Endothelial cell of umbilical vein (primary cell): ENCODE data around the gene DLG5. TPM values are rescaled to one million over a fixed set of nuclear protein-coding genes. Genes with fewer than 3 reads are reported as not detected.

ENCODE experiments used
- BruUV-seq: library from RNA; stranded (reverse); fragments of 400-500 nt; replicated peaks from 2 replicates; lab custom pipeline; 2021; lab: Mats Ljungman, UMichigan
- CTCF ChIA-PET: fragments of 300-600, 350-600 bp; sonication (Branson Sonifier 250); formaldehyde crosslinking; loops from one replicate; lab custom pipeline; 2021; ENCODE audit warnings: antibody characterized with exemption, inconsistent platforms; lab: Charles Lee
- POLR2A ChIA-PET: fragments of 300-600, 350-600 bp; sonication (Branson Sonifier 250); formaldehyde crosslinking; loops from one replicate; lab custom pipeline; 2021; ENCODE audit warnings: antibody characterized with exemption, inconsistent platforms; lab: Charles Lee
- DNase-seq: peaks from one replicate; pipeline ENCODE4 v3.0.0-alpha.2; 2011; ENCODE audit warnings: low read depth, low spot score
- FAIRE-seq: peaks from 2 replicates; lab custom pipeline; 2011; peaks lifted over from hg19 to GRCh38; lab: Jason Lieb, UNC
- H2AFZ ChIP-seq: 2 replicates; pipeline ENCODE4 v1.6.0; 2012; ENCODE audit warnings: low read depth, low read length, control low read depth, inconsistent platforms
- H3K27ac ChIP-seq: 2 replicates; pipeline ENCODE4 v1.5.1; 2011; ENCODE audit warnings: low read depth, mild to moderate bottlenecking, control low read depth, low read length, moderate library complexity; ENCODE audit not compliant: insufficient read depth
- H3K27me3 ChIP-seq, 2 experiments: 2 replicates each; pipeline versions ENCODE4 v1.6.0 to v1.6.1; 2011; ENCODE audit warnings: low read length in 2 of 2, mixed read lengths in 1 of 2; ENCODE audit not compliant: control insufficient read depth in 2 of 2, insufficient read depth in 2 of 2
- H3K36me3 ChIP-seq, 2 experiments: 2 replicates in 1 of 2; 3 replicates in 1 of 2; pipeline ENCODE4 v1.5.1; 2011; ENCODE audit warnings: low read length in 2 of 2, mild to moderate bottlenecking in 1 of 2, moderate library complexity in 1 of 2; ENCODE audit not compliant: control insufficient read depth in 2 of 2, insufficient read depth in 2 of 2; ENCODE audit errors: extremely low read depth in 1 of 2
- H3K4me1 ChIP-seq: 3 replicates; pipeline ENCODE4 v1.5.1; 2011; ENCODE audit warnings: mild to moderate bottlenecking, low read length; ENCODE audit not compliant: control insufficient read depth, insufficient read depth; ENCODE audit errors: extremely low read depth
- H3K4me2 ChIP-seq: 2 replicates; pipeline ENCODE4 v1.6.1; 2011; ENCODE audit warnings: low read length, control low read depth, mixed read lengths; ENCODE audit not compliant: insufficient read depth
- H3K4me3 ChIP-seq, 3 experiments: fragments of 200-600 bp in 1 of 3; sonication (generic), shearing (Covaris generic) in 1 of 3; replicated peaks in 1 of 3; 2 replicates each; pipeline ENCODE4 v1.5.1; 2011 to 2016; ENCODE audit warnings: control low read depth in 3 of 3, low read length in 3 of 3, mild to moderate bottlenecking in 2 of 3, inconsistent platforms in 1 of 3, low read depth in 1 of 3, moderate library complexity in 1 of 3; ENCODE audit not compliant: insufficient read depth in 1 of 3
- H3K79me2 ChIP-seq: 2 replicates; pipeline ENCODE4 v1.6.0; 2012; ENCODE audit warnings: low read length, inconsistent platforms; ENCODE audit not compliant: control insufficient read depth, insufficient read depth
- H3K9ac ChIP-seq: replicated peaks from 2 replicates; pipeline ENCODE3; 2011; ENCODE audit warnings: low read length, control low read depth; ENCODE audit not compliant: insufficient read depth; ENCODE audit errors: extremely low read depth
- H3K9me1 ChIP-seq: replicated peaks from 3 replicates; pipeline ENCODE4 v1.6.0; 2011; ENCODE audit warnings: mild to moderate bottlenecking, low read length; ENCODE audit not compliant: control insufficient read depth, insufficient read depth; ENCODE audit errors: extremely low read depth
- H3K9me3 ChIP-seq: replicated peaks from 2 replicates; pipeline ENCODE4 v1.5.1; 2012; ENCODE audit warnings: low read length, inconsistent platforms; ENCODE audit not compliant: control insufficient read depth, insufficient read depth
- H4K20me1 ChIP-seq: replicated peaks from 2 replicates; pipeline ENCODE3; 2011; ENCODE audit warnings: mild to moderate bottlenecking, low read length; ENCODE audit not compliant: control insufficient read depth, insufficient read depth; ENCODE audit errors: extremely low read depth
- CTCF ChIP-seq, 2 donors: IDR thresholded peaks; 1 replicate in 1 of 2; 2 replicates in 1 of 2; pipeline ENCODE4 v1.5.1; 2011; ENCODE audit warnings: low read length in 2 of 2, mild to moderate bottlenecking in 2 of 2, moderate library complexity in 2 of 2, control low read depth in 1 of 2, inconsistent platforms in 1 of 2, low read depth in 1 of 2; ENCODE audit not compliant: insufficient read depth in 1 of 2; ENCODE audit errors: extremely low read depth in 1 of 2
- EZH2 ChIP-seq: IDR thresholded peaks from 2 replicates; pipeline ENCODE4 v1.6.1; 2012; ENCODE audit warnings: borderline replicate concordance, low read depth, mild to moderate bottlenecking, moderate library complexity, low read length, inconsistent platforms; ENCODE audit not compliant: severe bottlenecking
- FOS ChIP-seq: IDR thresholded peaks from 2 replicates; pipeline ENCODE4 v1.6.1; 2011; ENCODE audit warnings: mild to moderate bottlenecking, low read length, moderate library complexity, borderline replicate concordance; ENCODE audit not compliant: insufficient read depth
- GATA2 ChIP-seq: IDR thresholded peaks from 2 replicates; pipeline ENCODE4 v1.7.0; 2011; ENCODE audit warnings: low read depth, mild to moderate bottlenecking, moderate library complexity, mixed read lengths, low read length; ENCODE audit not compliant: insufficient read length, insufficient read depth
- JUN ChIP-seq: IDR thresholded peaks from 2 replicates; pipeline ENCODE4 v1.6.1; 2011; ENCODE audit warnings: borderline replicate concordance, low read depth; ENCODE audit not compliant: insufficient read length, insufficient read depth
- MAX ChIP-seq: IDR thresholded peaks from 2 replicates; pipeline ENCODE4 v1.6.1; 2011; ENCODE audit not compliant: insufficient read depth, insufficient read length
- POLR2AphosphoS5 ChIP-seq: IDR thresholded peaks from 2 replicates; pipeline ENCODE4 v1.6.1; 2012; ENCODE audit warnings: low read depth, mild to moderate bottlenecking, control low read depth, low read length, moderate library complexity; ENCODE audit not compliant: insufficient read depth
- dilution Hi-C: fragments of 300-500 bp; cut with MboI; formaldehyde crosslinking; loops from one replicate; pipeline ENCODE4 v1.15.0; 2019; ENCODE audit warnings: low sequenced_read_pairs; ENCODE audit not compliant: extremely low pct_ligation_motif_present
- intact Hi-C: fragments of 100-400 bp; cut with micrococcal nuclease; formaldehyde crosslinking; loops from one replicate; pipeline ENCODE4 v1.10.0; 2022
- polyA plus RNA-seq, 4 experiments: library from polyadenylated mRNA; depleted of rRNA in 3 of 4; stranded (reverse) in 3 of 4; unstranded in 1 of 4; fragments of >200 nt; gene quantifications; 2 replicates each; pipeline versions ENCODE4 v1.2.1 to v1.2.3, GENCODE V29; 2011 to 2012; ENCODE audit warnings: missing spikeins in 1 of 4
- total RNA-seq: library from RNA; stranded (reverse); gene quantifications from 2 replicates; pipeline ENCODE4 v1.2.3, GENCODE V29; 2021

Gene DLG5
- total and polyA plus RNA-seq, 2 donors (not counting 3 experiments of a cell fraction or from before 2014, with no cell fraction given), result 12.3 to 24.9 TPM

GRCh38 chr10:77827366-77827765 is 99.2 kb downstream of the DLG5 start:
- DNase-seq (no peak), FAIRE-seq (no peak)
- H3K27ac ChIP-seq, result no peak overlapping the region
- no peaks in the 10 kb centered on the region for H3K9me3 ChIP-seq
- no peaks in the 10 kb centered on the region for H3K9me1 ChIP-seq
- ChIA-PET CTCF (no interaction called here), POLR2A (interaction anchor here (0.8 kb wide), 1 partner anchor 8 kb away, joined by 8 read pairs; no protein-coding TSS in a partner anchor)
- H3K4me1 ChIP-seq, result no peaks in the 10 kb centered on the region
- intact Hi-C loops, result no loop called here
- H4K20me1 ChIP-seq, result no peaks in the 10 kb centered on the region
- H3K9ac ChIP-seq, result no peak overlapping the region
- TF ChIP-seq JUN (no peak), MAX (no peak), POLR2AphosphoS5 (no peak), FOS (no peak), EZH2 (no peak), CTCF (IDR thresholded peaks at IDR 0.05; ENCODE audit: extremely low read depth in 1 of 2, insufficient read depth in 1 of 2, low read depth in 1 of 2, low read length in 2 of 2) (no peak), GATA2 (no peak)
- no peaks in the 10 kb centered on the region for H3K27me3 ChIP-seq
- no peak overlapping the region for H3K4me3 ChIP-seq
- no TSS peak for BruUV-seq
- H3K4me2 ChIP-seq, result no peak overlapping the region
- dilution Hi-C loops, result no loop called here
- H3K79me2 ChIP-seq, result no peaks in the 10 kb centered on the region
- H3K36me3 ChIP-seq, result peaks cover 1 to 15% of the 10 kb centered on the region in 2 experiments
- no peak overlapping the region for H2AFZ ChIP-seq
